ENCODE results near the gene COL4A1.

The COL4A1 gene

DNA sequence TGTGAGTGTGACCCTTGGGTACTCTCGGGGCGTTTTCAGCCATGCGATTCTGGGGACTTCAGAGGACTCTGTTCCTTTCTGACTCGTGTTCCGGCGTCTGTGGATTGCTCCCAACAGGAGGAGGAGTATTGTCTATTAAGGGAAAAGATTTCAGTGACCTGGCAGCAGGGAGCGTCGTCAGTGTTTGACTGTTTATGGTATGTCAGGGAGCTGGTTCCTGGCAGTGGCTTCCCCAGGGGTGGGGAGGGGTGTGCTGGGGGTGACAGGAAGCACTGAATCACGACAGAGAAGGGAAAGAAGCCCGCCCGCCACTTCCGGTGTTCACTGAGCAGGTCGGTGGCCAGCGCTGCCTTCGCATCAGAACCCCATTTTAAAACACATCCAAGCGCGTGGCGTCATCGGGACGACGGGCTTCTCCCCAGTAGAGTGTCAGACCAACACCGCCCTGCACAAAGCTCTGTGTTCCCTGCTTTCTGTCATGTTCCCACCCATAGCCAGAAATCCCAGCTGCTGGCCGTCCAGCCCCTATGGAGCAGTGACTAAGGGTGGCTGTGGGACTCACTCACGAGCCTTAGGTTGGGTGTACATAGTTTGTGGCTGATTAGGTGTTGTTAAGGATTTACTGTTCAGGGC lies 34.0 kb upstream of the COL4A1 start:
- peak; percentile 90 for DNase-seq

GRCh38 chr13:110339975-110340550 lies 33.1 kb upstream of the COL4A1 start:
- DNase-seq, result no peak

DNA sequence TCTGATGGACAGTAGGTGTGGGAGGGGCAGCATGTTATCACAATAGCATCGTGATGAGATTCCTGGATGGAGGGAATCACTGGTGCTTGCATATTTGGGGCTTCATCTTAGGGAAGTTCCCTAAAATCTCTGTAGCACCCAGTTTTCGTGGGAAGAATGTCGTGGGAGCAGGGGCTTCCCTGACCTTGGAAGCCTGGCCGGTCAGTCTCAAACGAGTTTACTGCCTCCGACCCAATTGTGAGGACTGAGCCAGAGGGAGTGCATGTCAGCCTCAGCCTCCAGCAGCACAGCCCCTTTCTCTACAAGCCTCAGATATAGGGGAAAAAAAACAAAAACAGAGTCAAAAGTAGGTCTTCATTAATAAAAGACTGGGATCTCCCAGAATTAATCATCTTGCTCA lies 32.3 kb upstream of the COL4A1 start:
- no peak for DNase-seq

DNA sequence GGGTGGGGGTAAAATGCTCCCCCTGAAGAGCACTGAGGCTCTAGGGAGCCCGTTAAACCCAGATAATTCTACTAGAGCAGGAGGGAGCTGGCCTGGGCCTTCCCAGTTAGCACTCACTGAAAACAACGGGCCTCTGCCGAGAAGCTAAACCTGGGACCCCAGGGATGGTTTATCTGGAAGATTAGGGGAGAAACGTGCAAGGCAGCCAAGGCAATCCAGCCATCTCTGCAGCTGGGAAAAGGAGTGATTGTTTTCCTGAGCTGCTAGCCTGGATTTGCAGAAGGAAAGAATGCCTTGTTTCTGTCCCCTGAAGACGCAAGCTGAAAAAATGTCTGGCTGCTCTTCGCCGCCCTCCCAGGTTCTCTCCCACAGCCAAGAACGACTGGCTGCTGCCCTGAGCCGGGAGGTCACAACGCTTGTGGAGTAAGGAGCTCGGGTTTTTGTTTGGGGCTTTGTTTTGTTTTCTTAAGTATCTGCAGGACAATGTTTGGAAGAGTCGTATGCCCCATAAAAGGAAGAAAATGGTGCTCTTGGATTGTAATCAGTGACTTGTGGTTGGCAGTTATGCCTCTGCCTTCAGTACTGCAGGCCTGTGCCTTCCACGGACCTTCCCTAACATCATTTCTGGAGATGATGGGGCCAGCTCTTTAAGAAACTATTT lies 31.6 kb upstream of the COL4A1 start:
- DNase-seq, result peak; percentile 88

DNA sequence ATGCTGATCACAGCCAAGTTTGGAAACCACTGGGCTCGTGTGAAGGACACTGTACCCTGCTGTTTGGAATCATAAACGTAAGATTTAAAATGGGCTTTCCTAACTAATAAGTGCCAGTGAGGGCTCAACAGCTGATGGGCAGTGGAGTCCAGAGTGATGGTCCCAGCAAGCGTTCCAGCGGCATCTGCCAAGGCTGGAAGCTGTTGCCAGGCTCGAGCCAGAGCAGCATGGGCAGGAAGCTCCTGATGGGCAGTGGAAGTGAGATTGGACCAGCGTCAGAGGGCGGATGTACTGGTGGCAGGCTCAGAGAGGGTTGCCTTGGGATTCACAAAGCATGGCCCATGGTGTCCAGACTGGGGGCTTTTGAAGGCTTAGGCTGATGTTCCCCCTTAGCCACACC lies 30.3 kb upstream of the COL4A1 start:
- DNase-seq, result no peak

- DNase-seq, result no peak
Observed at GRCh38 chr13:110336681-110337080, 29.7 kb upstream of the COL4A1 start.

- no peak for DNase-seq
Observed at GRCh38 chr13:110336108-110336507, 29.2 kb upstream of the COL4A1 start.

GRCh38 chr13:110334841-110335490 lies 28.0 kb upstream of the COL4A1 start:
- DNase-seq, result no peak

DNA sequence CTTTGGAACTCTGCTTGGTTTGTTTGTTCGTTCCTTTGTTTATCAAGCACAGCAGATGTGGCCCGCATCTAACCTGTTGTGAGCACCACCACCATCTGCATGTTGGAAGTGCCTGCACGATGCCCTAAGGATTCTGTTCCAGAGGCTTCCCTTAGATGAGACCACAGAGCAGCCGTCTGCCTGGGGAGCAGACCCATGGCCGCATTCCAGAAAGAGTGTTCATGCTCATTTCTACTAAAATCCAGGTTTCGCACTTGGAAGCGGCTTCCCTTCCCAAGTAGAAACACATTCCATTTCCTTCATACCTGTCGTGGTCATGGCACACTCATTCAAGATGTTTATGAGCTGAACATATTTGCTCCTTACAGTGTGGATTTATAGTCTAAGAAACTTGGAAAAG lies 27.3 kb upstream of the COL4A1 start:
- peak; percentile 95 for DNase-seq

- no peak for DNase-seq
Observed at GRCh38 chr13:110333837-110334236, 26.9 kb upstream of the COL4A1 start.

GRCh38 chr13:110332750-110333149 lies 25.8 kb upstream of the COL4A1 start:
- no peak for DNase-seq

DNA sequence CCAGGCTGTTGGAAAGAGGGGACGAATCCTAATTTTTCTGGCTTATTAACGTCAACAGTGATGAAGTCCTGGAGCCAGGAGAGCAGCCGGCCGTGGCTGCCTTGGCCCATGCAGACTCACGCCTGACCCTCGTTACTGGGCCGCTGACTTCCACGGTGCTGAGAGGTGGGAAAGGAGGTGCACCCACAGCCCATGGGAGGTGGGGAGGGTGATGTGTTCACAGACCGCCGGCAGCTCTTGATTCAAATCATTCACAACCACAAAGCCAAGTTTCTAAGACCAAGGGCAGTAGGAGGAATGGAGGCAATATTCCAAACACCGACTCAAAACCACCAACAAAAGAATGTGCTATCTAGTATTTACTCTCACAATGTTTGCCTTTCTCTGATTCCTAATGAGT lies 24.4 kb upstream of the COL4A1 start:
- DNase-seq, result no peak

DNA sequence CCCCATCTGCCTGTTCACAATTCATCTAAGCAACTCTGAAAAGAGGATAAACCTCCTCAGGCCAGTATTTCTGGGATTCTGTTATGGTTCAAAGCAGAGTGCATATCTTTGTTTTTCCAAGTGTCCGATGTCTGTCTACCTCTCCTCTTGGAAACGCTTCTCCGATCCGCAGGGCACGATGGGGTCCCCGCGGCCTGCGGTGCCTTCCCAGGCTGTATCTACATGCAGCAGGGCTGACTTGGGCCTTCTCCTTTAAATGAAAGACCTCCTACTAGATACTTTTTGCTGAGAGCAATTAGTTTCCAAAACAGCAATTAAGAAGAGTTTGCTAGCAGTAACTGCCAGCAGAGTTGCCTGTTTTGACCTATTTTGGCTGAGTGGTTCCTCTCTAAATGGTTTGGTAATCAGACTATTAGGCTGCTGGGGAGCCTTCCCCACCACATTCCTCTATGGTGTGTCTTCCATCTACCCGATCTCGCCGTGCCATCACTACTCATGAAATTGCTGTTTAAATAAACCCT lies 23.6 kb upstream of the COL4A1 start:
- DNase-seq, result peak; percentile 75

GRCh38 chr13:110329798-110330461 lies 23.0 kb upstream of the COL4A1 start:
- DNase-seq, result no peak

- no peak for DNase-seq
Observed at GRCh38 chr13:110329258-110329657, 22.3 kb upstream of the COL4A1 start.

DNA sequence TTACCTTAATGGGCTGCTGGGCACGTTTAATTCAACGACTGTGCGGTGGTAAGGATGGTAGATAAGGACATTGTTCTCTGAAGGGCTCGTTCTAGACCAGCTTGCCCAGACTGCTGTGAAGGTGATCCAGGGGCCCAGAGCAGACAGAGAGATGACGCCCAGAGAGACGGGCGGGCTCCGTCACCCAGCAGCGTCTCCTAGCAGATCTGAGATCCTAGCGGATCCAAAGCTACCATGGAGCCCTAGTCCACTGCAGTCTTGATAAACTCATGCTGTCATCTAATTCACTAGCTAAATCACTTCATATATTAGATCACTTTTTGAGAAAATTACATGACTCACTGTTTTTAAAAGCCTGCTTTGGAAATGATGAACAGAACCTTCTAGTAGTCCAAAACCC lies 21.6 kb upstream of the COL4A1 start:
- no peak for DNase-seq

- no peak for DNase-seq
Observed at GRCh38 chr13:110327051-110327721, 20.2 kb upstream of the COL4A1 start.

DNA sequence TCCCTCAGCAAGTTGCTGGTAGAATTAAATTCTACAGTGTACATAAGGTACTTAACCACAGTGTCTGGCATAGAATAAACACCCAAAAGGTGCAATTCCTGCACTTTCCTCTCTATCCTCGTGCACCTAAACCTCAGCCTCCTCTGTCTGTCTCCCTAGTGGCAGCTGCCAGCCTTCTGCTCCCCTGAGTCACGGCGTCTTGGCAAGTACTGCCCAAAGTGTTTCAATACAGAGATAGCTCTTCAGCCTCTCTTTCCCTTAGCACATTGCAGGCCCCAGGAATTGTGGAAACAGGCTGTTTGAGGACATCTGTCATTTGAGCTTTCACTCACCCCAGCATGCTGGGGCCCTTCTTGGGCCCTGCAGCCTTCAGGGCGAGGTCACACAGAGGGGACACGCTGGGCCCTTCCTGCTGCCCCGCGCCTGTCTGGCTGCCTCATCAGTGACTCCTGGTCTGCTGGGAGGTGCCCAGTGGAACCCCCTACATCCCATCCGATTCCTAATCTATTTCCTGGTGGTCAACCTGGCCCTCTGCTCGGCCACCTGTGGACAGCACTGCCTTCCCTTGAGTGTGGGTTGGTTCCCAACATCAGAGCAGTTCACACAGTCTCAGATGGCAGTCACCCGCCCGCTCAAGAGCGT lies 19.4 kb upstream of the COL4A1 start:
- DNase-seq, result no peak

- no peak for DNase-seq
Observed at GRCh38 chr13:110324026-110324749, 17.2 kb upstream of the COL4A1 start.

- DNase-seq, result peak; percentile 80
Observed at GRCh38 chr13:110323172-110323891, 16.4 kb upstream of the COL4A1 start.

DNA sequence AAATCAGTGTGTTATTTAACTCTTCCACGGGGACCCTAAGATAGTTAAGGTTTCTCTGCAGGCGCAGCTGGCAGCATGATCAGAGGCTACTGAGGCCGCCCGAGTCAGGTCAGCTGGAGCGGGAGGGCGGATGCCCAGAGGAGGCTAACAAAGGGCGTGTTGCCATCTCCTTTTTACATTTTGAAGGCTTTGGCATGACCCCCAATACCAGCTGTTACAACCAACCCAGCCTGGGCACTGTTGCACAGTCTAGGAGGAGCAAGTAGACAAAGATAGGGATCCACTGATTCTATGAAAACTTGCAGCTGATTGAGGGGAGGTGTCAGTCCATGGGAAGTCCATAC lies 15.8 kb upstream of the COL4A1 start:
- DNase-seq, result no peak

Data from islet precursor cell (in vitro differentiated cells).